SK-N-SH treated with all-trans-retinoic acid at 6 μM for 48 hours (cell line): ENCODE measurements around the gene NDOR1.

Source experiments
- ATAC-seq: fragments of 200-7000 bp; cut with Tn5 transposase; 3 replicates; pipeline ENCODE4 v1.9.1; 2020; ENCODE audit warnings: mild to moderate bottlenecking, moderate library complexity
- CREB5 ChIP-seq: fragments of 250-450 bp; sonication (Bioruptor Pico); IDR thresholded peaks from 2 replicates; pipeline ENCODE4 v1.5.1; 2020; ENCODE audit warnings: low read depth, mild to moderate bottlenecking, moderate library complexity
- CSRNP3 ChIP-seq: fragments of 250-450 bp; sonication (Bioruptor Pico); IDR thresholded peaks from 2 replicates; pipeline ENCODE4 v1.5.1; 2021; ENCODE audit warnings: mild to moderate bottlenecking, moderate library complexity
- GLIS3 ChIP-seq: fragments of 250-450 bp; sonication (Bioruptor Pico); IDR thresholded peaks from 2 replicates; pipeline ENCODE4 v1.5.0; 2020; ENCODE audit warnings: mild to moderate bottlenecking, moderate library complexity
- ISL1 ChIP-seq: fragments of 250-450 bp; sonication (Bioruptor Pico); IDR thresholded peaks from 2 replicates; pipeline ENCODE4 v2.1.2; 2022; ENCODE audit warnings: mild to moderate bottlenecking, moderate library complexity
- PATZ1 ChIP-seq: fragments of 250-450 bp; sonication (Bioruptor Pico); IDR thresholded peaks from 2 replicates; pipeline ENCODE4 v1.8.0; 2020; ENCODE audit warnings: mild to moderate bottlenecking, moderate library complexity, borderline replicate concordance
- POU6F1 ChIP-seq: fragments of 250-450 bp; sonication (Bioruptor Pico); IDR thresholded peaks from 2 replicates; pipeline ENCODE4 v1.8.0; 2021; ENCODE audit warnings: low read depth, mild to moderate bottlenecking, moderate library complexity, borderline replicate concordance
- PPARA ChIP-seq: fragments of 250-450 bp; sonication (Bioruptor Pico); IDR thresholded peaks from 2 replicates; pipeline ENCODE4 v1.5.0; 2020; ENCODE audit warnings: mild to moderate bottlenecking, borderline replicate concordance
- RARB ChIP-seq: fragments of 250-450 bp; sonication (Bioruptor Pico); IDR thresholded peaks from 2 replicates; pipeline ENCODE4 v1.8.0; 2021; ENCODE audit warnings: mild to moderate bottlenecking, moderate library complexity
- SNAI2 ChIP-seq: fragments of 250-450 bp; sonication (Bioruptor Pico); IDR thresholded peaks from 2 replicates; pipeline ENCODE4 v1.5.0; 2020; ENCODE audit warnings: mild to moderate bottlenecking, moderate library complexity
- TCF4 ChIP-seq: fragments of 250-450 bp; sonication (Bioruptor Pico); IDR thresholded peaks from 2 replicates; pipeline ENCODE4 v1.8.0; 2021; ENCODE audit warnings: mild to moderate bottlenecking, moderate library complexity, borderline replicate concordance
- TSHZ2 ChIP-seq: fragments of 250-450 bp; sonication (Bioruptor Pico); IDR thresholded peaks from 2 replicates; pipeline ENCODE4 v1.5.0; 2020; ENCODE audit warnings: mild to moderate bottlenecking, moderate library complexity
- ZFP30 ChIP-seq: fragments of 450-650 bp; formaldehyde crosslinking; IDR thresholded peaks from 2 replicates; pipeline ENCODE4 v1.5.0; 2022; ENCODE audit warnings: mild to moderate bottlenecking, moderate library complexity
- ZNF565 ChIP-seq: fragments of 450-650 bp; formaldehyde crosslinking; conservative IDR thresholded peaks from 2 replicates; pipeline ENCODE4 v1.5.0; 2020; ENCODE audit warnings: low read depth, mild to moderate bottlenecking, moderate library complexity
- ZNF70 ChIP-seq: fragments of 450-650 bp; formaldehyde crosslinking; IDR thresholded peaks from 2 replicates; pipeline ENCODE4 v1.5.0; 2020; ENCODE audit warnings: mild to moderate bottlenecking, moderate library complexity

NDOR1 gene

GRCh38 chr9:137247135-137247915 is 41.8 kb downstream of the NDOR1 start:
- no peak for ATAC-seq
- TF ChIP-seq ZFP30 (no peak), ZNF565 (CRISPR knock-in tag) (no peak), PATZ1 (CRISPR knock-in tag) (no peak), TSHZ2 (no peak), TCF4 (CRISPR knock-in tag) (no peak), CSRNP3 (CRISPR knock-in tag) (no peak), ZNF70 (CRISPR knock-in tag) (no peak), RARB (CRISPR knock-in tag) (no peak), CREB5 (CRISPR knock-in tag) (no peak), GLIS3 (no peak)
- TF ChIP-seq, all 23 proteins: peak for 0

- no peak for ATAC-seq
- TF ChIP-seq PPARA (CRISPR knock-in tag) (no peak), POU6F1 (CRISPR knock-in tag) (no peak), ISL1 (CRISPR knock-in tag) (no peak), ZFP30 (no peak), TSHZ2 (no peak)
These were observed 42.3 kb downstream of the NDOR1 start for GRCh38 chr9:137247916-137248175.

- TF ChIP-seq PPARA (CRISPR knock-in tag), result no peak
- no peak for TF ChIP-seq SNAI2
- TF ChIP-seq, all 23 proteins: peak for 0
- no peak for ATAC-seq
These were observed 45.1 kb downstream of the NDOR1 start for GRCh38 chr9:137250329-137251193.
